Left colon (tissue), 2 donors: ENCODE results near the gene FOXG1. TPM values are rescaled to one million over a fixed set of nuclear protein-coding genes. Genes with fewer than 3 reads are reported as not detected.

Experiments
- ATAC-seq: fragments of 200-7000 bp; cut with Tn5 transposase; one replicate; pipeline ENCODE4 v1.9.1; 2020; ENCODE audit warnings: mild to moderate bottlenecking, moderate library complexity
- DNase-seq, 2 donors: peaks; one replicate each; pipeline ENCODE4 v3.0.0-alpha.2; 2020
- intact Hi-C, 2 donors: fragments of 100-400 bp; cut with DNase I in 1 of 2; cut with micrococcal nuclease in 1 of 2; formaldehyde crosslinking; loops; one replicate each; pipeline versions ENCODE4 v1.11.2 to v1.14.0; 2022; cut with DNase I, micrococcal nuclease
- total RNA-seq, 2 donors: library from RNA; stranded (reverse); fragmentation: NEBNext Ultra II Directional; extraction: Animal tissue kit (Norgen Biotek cat#: 25700); gene quantifications; one replicate each; pipeline ENCODE4 v1.2.1, GENCODE V29; 2021
- donor health status: DM: no; HTN: no; CAD: no.
- donor health status: DM: yes; HTN: yes; CAD: no.

The FOXG1 gene
- total RNA-seq, 2 donors from 2014 or later: not detected

GRCh38 chr14:28773176-28773575 is 6.6 kb downstream of the FOXG1 start:
- intact Hi-C loops: no loop called here
- no peak for DNase-seq

GRCh38 chr14:28773861-28774691 is 7.5 kb downstream of the FOXG1 start:
- ATAC-seq: no peak
- intact Hi-C loops: no loop called here
- DNase-seq: no peak

More at GRCh38 chr14:28773176-28773575, 6.6 kb downstream of the FOXG1 start:
- ATAC-seq: no peak

- ATAC-seq: no peak
- intact Hi-C loops: no loop called here
- no peak for DNase-seq
These were observed 8.5 kb downstream of the FOXG1 start for GRCh38 chr14:28774764-28775735.

GRCh38 chr14:28776482-28777266 is 10.1 kb downstream of the FOXG1 start:
- intact Hi-C loops: no loop called here
- DNase-seq (no peak), ATAC-seq (no peak)

GRCh38 chr14:28777471-28778137 is 11.0 kb downstream of the FOXG1 start:
- ATAC-seq (no peak), DNase-seq (no peak)
- intact Hi-C loops: no loop called here

- ATAC-seq (no peak), DNase-seq (no peak)
- intact Hi-C loops: no loop called here
These were observed 11.8 kb downstream of the FOXG1 start for GRCh38 chr14:28778138-28779117.

- no peak for DNase-seq
These were observed 12.9 kb downstream of the FOXG1 start for GRCh38 chr14:28779456-28779855.

GRCh38 chr14:28780843-28781820 is 14.5 kb downstream of the FOXG1 start:
- no peak for DNase-seq
- ATAC-seq: no peak
- intact Hi-C loops: no loop called here

More at GRCh38 chr14:28779456-28779855, 12.9 kb downstream of the FOXG1 start:
- intact Hi-C loops: no loop called here
- no peak for ATAC-seq

GRCh38 chr14:28782301-28782700 is 15.7 kb downstream of the FOXG1 start:
- intact Hi-C loops: no loop called here
- DNase-seq (no peak), ATAC-seq (no peak)

- intact Hi-C loops: no loop called here
- no peak for ATAC-seq
These were observed 17.1 kb downstream of the FOXG1 start for GRCh38 chr14:28783664-28784063.

GRCh38 chr14:28784096-28785048 is 17.8 kb downstream of the FOXG1 start:
- ATAC-seq: no peak
- no peak for DNase-seq
- intact Hi-C loops: no loop called here

More at GRCh38 chr14:28783664-28784063, 17.1 kb downstream of the FOXG1 start:
- DNase-seq: no peak

- ATAC-seq: no peak
- DNase-seq: no peak
- intact Hi-C loops: no loop called here
These were observed 18.7 kb downstream of the FOXG1 start for GRCh38 chr14:28785096-28785952.

GRCh38 chr14:28807518-28807917 is 40.9 kb downstream of the FOXG1 start:
- intact Hi-C loops: no loop called here
- ATAC-seq: no peak
- DNase-seq: no peak

- ATAC-seq (no peak), DNase-seq (no peak)
- intact Hi-C loops: no loop called here
These were observed 47.2 kb downstream of the FOXG1 start for GRCh38 chr14:28813810-28814209.
